ENCODE measurements around the gene SP3. TPM values are rescaled to one million over a fixed set of nuclear protein-coding genes. Genes with fewer than 3 reads are reported as not detected.

The SP3 gene
- total RNA-seq, result 99.6 and 116 TPM in 2 replicates

GRCh38 chr2:173965372-173966025 lies at the start of gene SP3:
Gene SP3 (minus strand): TSS chr2:173965373. CDS start chr2:173965171, 202 bp downstream.

All from nasal cavity respiratory epithelium epithelial cell of viscerocranial mucosa (primary cell).